ENCODE data around the gene FBXW8.

GRCh38 chr12:116922194-116922897 is 11.6 kb downstream of the FBXW8 start:
- no peak for TF ChIP-seq CREB5 (CRISPR knock-in tag; IDR thresholded peaks at IDR 0.05; ENCODE audit: low read depth)
- TF ChIP-seq TOX (CRISPR knock-in tag; IDR thresholded peaks at IDR 0.05; ENCODE audit: borderline replicate concordance), result no peak
- TF ChIP-seq, protein P1, sequence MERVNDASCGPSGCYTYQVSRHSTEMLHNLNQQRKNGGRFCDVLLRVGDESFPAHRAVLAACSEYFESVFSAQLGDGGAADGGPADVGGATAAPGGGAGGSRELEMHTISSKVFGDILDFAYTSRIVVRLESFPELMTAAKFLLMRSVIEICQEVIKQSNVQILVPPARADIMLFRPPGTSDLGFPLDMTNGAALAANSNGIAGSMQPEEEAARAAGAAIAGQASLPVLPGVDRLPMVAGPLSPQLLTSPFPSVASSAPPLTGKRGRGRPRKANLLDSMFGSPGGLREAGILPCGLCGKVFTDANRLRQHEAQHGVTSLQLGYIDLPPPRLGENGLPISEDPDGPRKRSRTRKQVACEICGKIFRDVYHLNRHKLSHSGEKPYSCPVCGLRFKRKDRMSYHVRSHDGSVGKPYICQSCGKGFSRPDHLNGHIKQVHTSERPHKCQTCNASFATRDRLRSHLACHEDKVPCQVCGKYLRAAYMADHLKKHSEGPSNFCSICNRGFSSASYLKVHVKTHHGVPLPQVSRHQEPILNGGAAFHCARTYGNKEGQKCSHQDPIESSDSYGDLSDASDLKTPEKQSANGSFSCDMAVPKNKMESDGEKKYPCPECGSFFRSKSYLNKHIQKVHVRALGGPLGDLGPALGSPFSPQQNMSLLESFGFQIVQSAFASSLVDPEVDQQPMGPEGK (CRISPR knock-in tag; IDR thresholded peaks at IDR 0.05; ENCODE audit: borderline replicate concordance), result no peak
- no peak for TF ChIP-seq GLIS3 (CRISPR knock-in tag; IDR thresholded peaks at IDR 0.05)
- no peak for TF ChIP-seq RARB (CRISPR knock-in tag; IDR thresholded peaks at IDR 0.05)
- TF ChIP-seq CSDC2 (CRISPR knock-in tag; IDR thresholded peaks at IDR 0.05), result no peak
